HG02852 (cell line): ENCODE data around the gene GAMT.

Experiments
- ATAC-seq: cut with Tn5 transposase; IDR thresholded peaks from one replicate; pipeline ENCODE4 v1.9.1; 2021; ENCODE audit warnings: mild to moderate bottlenecking, moderate library complexity; ENCODE audit not compliant: unreplicated experiment

GAMT gene

GRCh38 chr19:1401889-1402217 is 511 bp upstream of the GAMT start:
- ATAC-seq: no peak

GRCh38 chr19:1400281-1401137 is 833 bp downstream of the GAMT start:
- ATAC-seq: no peak

- no peak for ATAC-seq
These were observed 1.6 kb downstream of the GAMT start for GRCh38 chr19:1399745-1400144.

- ATAC-seq: no peak
These were observed 2.3 kb downstream of the GAMT start for GRCh38 chr19:1399079-1399478.

- ATAC-seq: no peak
These were observed 3.5 kb downstream of the GAMT start for GRCh38 chr19:1397838-1398237.

- no peak for ATAC-seq
These were observed 4.3 kb downstream of the GAMT start for GRCh38 chr19:1396768-1397679.

- ATAC-seq: no peak
These were observed 5.1 kb downstream of the GAMT start for GRCh38 chr19:1396019-1396767.

GRCh38 chr19:1395194-1396018 is 5.9 kb downstream of the GAMT start:
- no peak for ATAC-seq

GRCh38 chr19:1394252-1395193 is 6.8 kb downstream of the GAMT start:
- no peak for ATAC-seq

- no peak for ATAC-seq
These were observed 7.5 kb downstream of the GAMT start for GRCh38 chr19:1393841-1394240.

GRCh38 chr19:1392939-1393530 is 8.3 kb downstream of the GAMT start:
- no peak for ATAC-seq

- no peak for ATAC-seq
These were observed 8.9 kb downstream of the GAMT start for GRCh38 chr19:1392407-1392806.

- no peak for ATAC-seq
These were observed 10.4 kb downstream of the GAMT start for GRCh38 chr19:1390890-1391423.

GRCh38 chr19:1389033-1389940 is 12.1 kb downstream of the GAMT start:
- no peak for ATAC-seq

GRCh38 chr19:1388637-1389026 is 12.7 kb downstream of the GAMT start:
- no peak for ATAC-seq

- no peak for ATAC-seq
These were observed 13.4 kb downstream of the GAMT start for GRCh38 chr19:1387684-1388636.
